Activated CD4-positive, alpha-beta T cell treated with anti-CD3 and anti-CD28 coated beads for 24 hours (primary cell): ENCODE measurements around the gene RAB6A.

ENCODE experiments used
- DNase-seq, 2 donors: peaks; one replicate each; pipeline ENCODE4 v3.0.0-alpha.2; 2020; ENCODE audit warnings: low read depth in 2 of 2

RAB6A gene

GRCh38 chr11:73625696-73626318, 135.1 kb downstream of the RAB6A start:
- DNase-seq = peak; percentile 50 to 56
